ENCODE data around the gene RAP1B. TPM values are rescaled to one million over a fixed set of nuclear protein-coding genes. Genes with fewer than 3 reads are reported as not detected.

The RAP1B gene

Small RNAs within 50 kb of the gene (small RNA-seq; reads per million reads assigned to genes)
- not detected for gene RF00017 (ENCODE audit: insufficient read depth)
- not detected for gene SNORA70G (ENCODE audit: insufficient read depth)

Data from neuronal stem cell (in vitro differentiated cells).